Measurements from ENCODE around the gene SLC9A2. TPM values are rescaled to one million over a fixed set of nuclear protein-coding genes. Genes with fewer than 3 reads are reported as not detected.

SLC9A2 gene, protein sequence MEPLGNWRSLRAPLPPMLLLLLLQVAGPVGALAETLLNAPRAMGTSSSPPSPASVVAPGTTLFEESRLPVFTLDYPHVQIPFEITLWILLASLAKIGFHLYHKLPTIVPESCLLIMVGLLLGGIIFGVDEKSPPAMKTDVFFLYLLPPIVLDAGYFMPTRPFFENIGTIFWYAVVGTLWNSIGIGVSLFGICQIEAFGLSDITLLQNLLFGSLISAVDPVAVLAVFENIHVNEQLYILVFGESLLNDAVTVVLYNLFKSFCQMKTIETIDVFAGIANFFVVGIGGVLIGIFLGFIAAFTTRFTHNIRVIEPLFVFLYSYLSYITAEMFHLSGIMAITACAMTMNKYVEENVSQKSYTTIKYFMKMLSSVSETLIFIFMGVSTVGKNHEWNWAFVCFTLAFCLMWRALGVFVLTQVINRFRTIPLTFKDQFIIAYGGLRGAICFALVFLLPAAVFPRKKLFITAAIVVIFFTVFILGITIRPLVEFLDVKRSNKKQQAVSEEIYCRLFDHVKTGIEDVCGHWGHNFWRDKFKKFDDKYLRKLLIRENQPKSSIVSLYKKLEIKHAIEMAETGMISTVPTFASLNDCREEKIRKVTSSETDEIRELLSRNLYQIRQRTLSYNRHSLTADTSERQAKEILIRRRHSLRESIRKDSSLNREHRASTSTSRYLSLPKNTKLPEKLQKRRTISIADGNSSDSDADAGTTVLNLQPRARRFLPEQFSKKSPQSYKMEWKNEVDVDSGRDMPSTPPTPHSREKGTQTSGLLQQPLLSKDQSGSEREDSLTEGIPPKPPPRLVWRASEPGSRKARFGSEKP
- 0.14 TPM for total RNA-seq
- long read RNA-seq = 0 reads

- intact Hi-C loops (cut with DNase I) = no loop called here
- ATAC-seq (peak; percentile 34), DNase-seq (ENCODE audit: missing footprints) (no peak)
Measured at GRCh38 chr2:102619414-102620319, at the start of gene SLC9A2. Gene SLC9A2 (plus strand): TSS chr2:102619553. CDS start chr2:102619849, 296 bp downstream.

- no peak for ATAC-seq
- DNase-seq (ENCODE audit: missing footprints) = no peak
- intact Hi-C loops (cut with DNase I) = no loop called here
Measured at GRCh38 chr2:102575888-102576287, 43.5 kb upstream of the SLC9A2 start.

DNA sequence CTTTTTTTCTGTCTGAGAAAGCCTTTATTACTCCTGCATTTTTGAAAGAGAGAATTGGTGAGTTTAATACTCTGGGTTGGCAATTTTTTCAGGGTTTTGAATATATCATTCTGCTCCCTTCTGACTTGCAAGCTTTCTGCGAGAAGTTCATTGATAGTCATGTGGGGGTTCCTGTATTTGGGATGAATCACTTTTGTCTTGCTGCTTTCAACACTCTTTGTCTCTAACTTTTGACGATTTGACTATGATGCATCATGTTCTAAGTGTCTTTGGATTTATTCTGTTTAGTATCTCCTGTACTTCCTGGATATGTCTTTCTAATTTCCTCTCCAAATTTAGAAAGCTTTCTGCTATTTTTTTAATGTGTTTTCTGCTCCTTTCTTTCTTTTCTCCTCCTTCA, 41.0 kb upstream of the SLC9A2 start:
- DNase-seq (ENCODE audit: missing footprints) (no peak), ATAC-seq (no peak)
- intact Hi-C loops (cut with DNase I) = no loop called here

DNA sequence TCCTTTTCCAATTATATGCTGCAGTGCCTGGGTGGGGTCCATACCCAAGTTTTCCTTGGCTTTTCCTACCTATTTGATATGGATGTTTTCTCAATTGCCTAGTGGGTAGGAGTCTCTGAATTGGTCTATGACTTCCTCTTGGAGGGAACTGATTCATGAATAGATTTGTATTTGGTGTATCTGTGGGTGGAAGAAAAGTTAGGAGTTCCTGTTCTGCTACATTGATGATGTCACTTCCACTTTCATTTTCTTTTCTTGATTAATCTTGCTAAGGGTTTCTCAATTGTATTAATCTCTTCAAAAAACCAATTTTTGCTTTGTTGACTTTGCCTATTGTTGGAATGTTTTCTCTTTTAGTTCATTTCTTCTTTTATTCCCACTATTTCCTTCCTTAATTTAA, 37.4 kb upstream of the SLC9A2 start:
- ATAC-seq = no peak
- intact Hi-C loops (cut with DNase I) = no loop called here
- DNase-seq (ENCODE audit: missing footprints) = no peak

- ATAC-seq (no peak), DNase-seq (ENCODE audit: missing footprints) (no peak)
- intact Hi-C loops (cut with DNase I) = no loop called here
Measured at GRCh38 chr2:102582845-102583244, 36.5 kb upstream of the SLC9A2 start.

GRCh38 chr2:102585847-102586404, 33.4 kb upstream of the SLC9A2 start:
- intact Hi-C loops (cut with DNase I) = no loop called here
- DNase-seq (ENCODE audit: missing footprints) (peak; percentile 5), ATAC-seq (no peak)

GRCh38 chr2:102588213-102588939, 31.0 kb upstream of the SLC9A2 start:
- intact Hi-C loops (cut with DNase I) = no loop called here
- DNase-seq (ENCODE audit: missing footprints) (no peak), ATAC-seq (no peak)

DNA sequence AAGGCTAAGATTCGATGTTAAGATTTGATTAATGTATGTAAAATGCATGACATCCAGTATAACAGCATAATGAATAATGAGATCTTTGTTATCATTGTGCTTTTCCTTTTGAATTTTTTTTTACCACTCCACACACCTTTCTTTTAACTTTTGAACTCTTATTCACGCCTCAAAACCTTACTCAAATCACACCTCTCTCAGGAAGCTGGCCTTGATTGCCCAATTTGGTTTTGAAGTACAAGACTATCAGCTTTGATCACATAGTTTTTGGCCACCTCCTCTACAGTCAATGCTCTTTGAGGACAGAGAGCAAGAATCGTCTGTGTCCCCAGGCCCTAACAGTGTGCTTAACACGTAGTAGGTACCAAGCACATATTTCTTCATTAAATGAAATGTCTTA, 29.9 kb upstream of the SLC9A2 start:
- DNase-seq (ENCODE audit: missing footprints) (no peak), ATAC-seq (no peak)
- intact Hi-C loops (cut with DNase I) = no loop called here

DNA sequence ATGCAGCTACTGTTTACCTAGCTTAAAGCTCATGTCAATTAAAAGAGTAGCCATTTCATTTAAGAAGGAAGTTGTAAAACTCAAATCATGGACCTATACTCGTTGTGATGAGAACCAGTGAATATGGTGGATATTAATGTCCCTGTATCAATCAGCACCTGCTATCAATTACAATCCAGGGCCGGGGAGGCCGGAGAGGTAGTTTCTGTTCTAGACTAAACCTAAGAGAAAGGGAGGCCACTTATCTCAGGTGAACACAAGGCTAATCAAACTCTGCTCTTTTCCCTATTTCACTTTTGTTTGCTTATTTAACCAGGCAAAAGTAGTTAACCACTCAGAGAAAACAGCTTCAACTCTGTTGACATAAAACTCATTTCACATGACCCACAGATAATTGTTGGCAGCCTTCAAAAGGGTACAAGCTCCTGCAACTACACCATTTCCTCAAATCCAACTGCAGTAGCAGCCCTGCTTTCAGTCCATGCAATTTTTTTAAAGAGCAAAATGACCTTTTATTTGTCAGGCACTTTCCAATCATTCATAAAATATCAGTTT, 27.8 kb upstream of the SLC9A2 start:
- DNase-seq (ENCODE audit: missing footprints) = no peak
- ATAC-seq = no peak
- intact Hi-C loops (cut with DNase I) = loop anchor here (10.0 kb wide), 1 partner anchor 107 kb away; no protein-coding TSS in a partner anchor

- ATAC-seq (no peak), DNase-seq (ENCODE audit: missing footprints) (no peak)
- intact Hi-C loops (cut with DNase I) = loop anchor here (10.0 kb wide), 1 partner anchor 108 kb away; no protein-coding TSS in a partner anchor
Measured at GRCh38 chr2:102592601-102593000, 26.8 kb upstream of the SLC9A2 start.

- intact Hi-C loops (cut with DNase I) = loop anchor here (10.0 kb wide), 1 partner anchor 109 kb away; no protein-coding TSS in a partner anchor
- ATAC-seq = no peak
Measured at GRCh38 chr2:102593516-102593915, 25.8 kb upstream of the SLC9A2 start.

DNA sequence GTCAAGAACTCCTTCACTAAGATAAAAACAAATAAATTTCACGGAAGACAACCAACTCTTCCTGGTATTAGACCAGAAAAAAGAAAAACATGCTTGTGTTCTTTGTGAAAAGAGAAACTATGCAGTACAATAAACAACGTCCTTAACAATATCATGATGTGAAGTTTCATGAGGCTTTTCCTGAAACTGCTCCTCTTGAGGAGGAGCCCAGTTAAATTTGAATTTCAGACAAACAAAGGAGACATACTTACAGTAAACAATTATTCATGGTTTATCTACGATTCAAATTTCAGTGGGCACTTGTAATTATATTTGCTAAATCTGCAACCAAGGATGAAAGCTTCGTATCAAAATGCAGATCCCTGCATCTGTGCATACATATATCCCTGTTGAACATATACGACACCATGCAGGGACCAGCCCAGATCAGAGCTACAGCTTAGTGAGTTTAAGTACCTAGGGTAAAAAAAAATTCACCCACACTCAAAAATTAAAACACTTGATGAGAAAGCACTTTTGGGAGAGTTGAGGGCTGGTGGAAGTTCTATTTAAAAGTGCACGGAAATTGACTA, 24.8 kb upstream of the SLC9A2 start:
- DNase-seq (ENCODE audit: missing footprints) (no peak), ATAC-seq (no peak)
- intact Hi-C loops (cut with DNase I) = loop anchor here (10.0 kb wide), 1 partner anchor 110 kb away; no protein-coding TSS in a partner anchor

More at GRCh38 chr2:102593516-102593915, 25.8 kb upstream of the SLC9A2 start:
- no peak for DNase-seq (ENCODE audit: missing footprints)

DNA sequence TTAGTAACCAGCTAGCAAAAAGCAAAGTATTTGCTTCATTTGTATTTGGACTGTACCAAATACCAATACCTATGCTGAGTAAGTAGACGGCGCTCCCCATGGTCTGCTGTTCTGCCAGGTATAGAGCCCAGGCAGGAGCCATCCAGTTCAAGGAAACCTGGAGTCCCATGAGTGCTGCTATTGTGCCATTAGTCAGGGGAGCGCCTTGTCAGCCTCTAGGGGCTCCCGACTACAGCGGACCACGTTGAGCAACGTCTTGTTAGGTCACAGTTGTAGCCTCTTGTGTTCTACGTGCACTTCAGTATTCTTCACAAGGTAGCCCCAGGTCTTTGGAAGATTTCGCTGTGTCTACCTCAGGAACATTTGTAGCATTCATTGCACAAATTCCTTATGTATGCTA, 21.6 kb upstream of the SLC9A2 start:
- intact Hi-C loops (cut with DNase I) = loop anchor here (10.0 kb wide), 1 partner anchor 113 kb away; no protein-coding TSS in a partner anchor
- ATAC-seq = no peak

DNA sequence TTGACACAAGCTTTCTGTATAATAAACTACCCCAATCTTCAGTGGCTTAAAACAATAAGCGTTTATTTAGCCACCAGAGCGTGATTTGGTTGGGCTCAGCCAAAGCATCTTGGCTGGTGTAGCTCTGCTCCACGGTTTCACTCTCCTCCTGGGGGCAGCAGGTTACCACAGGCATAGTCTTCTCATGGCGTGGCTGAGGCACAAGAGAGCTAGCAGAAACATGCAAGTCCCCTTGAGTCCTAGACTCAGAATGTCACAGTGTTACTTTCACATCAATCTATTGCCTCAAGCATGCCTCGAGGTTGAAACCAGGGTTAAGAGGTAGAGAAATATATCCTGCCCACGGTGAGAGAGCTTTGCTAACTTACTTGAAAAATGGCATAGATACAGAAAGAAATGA, 19.9 kb upstream of the SLC9A2 start:
- ATAC-seq = no peak
- DNase-seq (ENCODE audit: missing footprints) = no peak
- intact Hi-C loops (cut with DNase I) = loop anchor here (10.0 kb wide), 1 partner anchor 115 kb away; no protein-coding TSS in a partner anchor

More for the DNA sequence above, 21.6 kb upstream of the SLC9A2 start:
- DNase-seq (ENCODE audit: missing footprints) = no peak

GRCh38 chr2:102601730-102602129, 17.6 kb upstream of the SLC9A2 start:
- ATAC-seq = no peak
- intact Hi-C loops (cut with DNase I) = no loop called here
- DNase-seq (ENCODE audit: missing footprints) = no peak

GRCh38 chr2:102603904-102604303, 15.4 kb upstream of the SLC9A2 start:
- intact Hi-C loops (cut with DNase I) = no loop called here
- ATAC-seq = no peak
- DNase-seq (ENCODE audit: missing footprints) = no peak

DNA sequence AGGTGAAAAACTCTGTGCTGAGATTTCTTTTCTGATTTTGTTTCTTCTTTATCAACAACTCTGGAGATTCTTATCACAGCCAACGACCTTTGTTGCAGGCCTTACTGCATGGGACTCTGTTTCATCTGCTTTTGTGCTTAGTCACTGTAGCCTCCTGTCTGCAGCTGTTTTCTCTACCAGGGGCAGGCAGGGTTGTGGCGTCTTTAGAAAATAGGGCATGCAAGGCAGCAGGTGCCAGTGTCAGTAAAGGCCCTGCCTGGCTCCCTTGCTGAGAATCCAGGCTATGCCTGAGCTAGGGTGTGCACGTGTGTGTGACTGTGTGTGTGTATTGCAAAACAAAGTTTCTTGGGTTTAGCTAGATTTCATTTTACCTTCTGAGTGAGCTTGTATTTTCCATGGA, 14.6 kb upstream of the SLC9A2 start:
- no peak for DNase-seq (ENCODE audit: missing footprints)
- no peak for ATAC-seq
- intact Hi-C loops (cut with DNase I) = no loop called here
